GM23338 (cell line): ENCODE results near the gene SBF2. TPM values are rescaled to one million over a fixed set of nuclear protein-coding genes. Genes with fewer than 3 reads are reported as not detected.

ENCODE experiments used
- ATAC-seq: fragments of 200-7000 bp; cut with Tn5 transposase; 3 replicates; pipeline ENCODE4 v1.9.1; 2020
- DNase-seq: peaks from one replicate; pipeline ENCODE4 v3.0.0-alpha.2; 2015; ENCODE audit warnings: low spot score
- H2AFZ ChIP-seq: fragments of 200-600 bp; sonication (generic); 2 replicates; pipeline ENCODE4 v1.8.0; 2016; ENCODE audit warnings: antibody characterized with exemption, mild to moderate bottlenecking, moderate library complexity
- H3F3A ChIP-seq: fragments of 200-600 bp; sonication (generic); replicated peaks from 2 replicates; pipeline ENCODE4 v1.8.0; 2017; ENCODE audit warnings: antibody characterized with exemption, mixed run types, low read depth
- H3K27ac ChIP-seq: fragments of 200-600 bp; sonication (generic); 2 replicates; pipeline ENCODE4 v1.6.1; 2016; ENCODE audit warnings: low read depth
- H3K27me3 ChIP-seq: fragments of 200-600 bp; sonication (generic); 2 replicates; pipeline ENCODE4 v1.8.0; 2016; ENCODE audit warnings: mild to moderate bottlenecking, mixed run types, moderate library complexity; ENCODE audit not compliant: insufficient read depth
- H3K36me3 ChIP-seq: fragments of 200-600 bp; sonication (generic); 2 replicates; pipeline ENCODE4 v1.8.0; 2016; ENCODE audit warnings: mild to moderate bottlenecking; ENCODE audit not compliant: insufficient read depth
- H3K4me1 ChIP-seq: fragments of 200-600 bp; sonication (generic); 2 replicates; pipeline ENCODE4 v1.8.0; 2016; ENCODE audit warnings: mild to moderate bottlenecking, moderate library complexity; ENCODE audit not compliant: insufficient read depth
- H3K4me2 ChIP-seq: fragments of 200-600 bp; sonication (generic); 2 replicates; pipeline ENCODE4 v1.7.1; 2017; ENCODE audit warnings: mixed run types
- H3K4me3 ChIP-seq: fragments of 200-600 bp; sonication (generic); 2 replicates; pipeline ENCODE4 v1.6.1; 2016; ENCODE audit warnings: mixed run types
- H3K79me2 ChIP-seq: fragments of 200-600 bp; sonication (generic); replicated peaks from 2 replicates; pipeline ENCODE4 v1.8.0; 2017; ENCODE audit warnings: mild to moderate bottlenecking; ENCODE audit not compliant: insufficient read depth
- H3K9me2 ChIP-seq: fragments of 200-600 bp; sonication (generic); 2 replicates; pipeline ENCODE4 v1.8.0; 2017; ENCODE audit not compliant: insufficient read depth
- H4K20me1 ChIP-seq: fragments of 200-600 bp; sonication (generic); replicated peaks from 2 replicates; pipeline ENCODE4 v1.8.0; 2017; ENCODE audit warnings: mild to moderate bottlenecking; ENCODE audit not compliant: insufficient read depth
- H3K27ac Mint-ChIP-seq: 2 replicates; pipeline ENCODE4 v1.8.0; 2020; ENCODE audit warnings: inconsistent platforms, mild to moderate bottlenecking, moderate library complexity, mixed read lengths
- H3K27me3 Mint-ChIP-seq: 3 replicates; pipeline ENCODE4 v1.8.0; 2022; ENCODE audit warnings: low read depth, mild to moderate bottlenecking, moderate library complexity, mixed read lengths, inconsistent platforms; ENCODE audit not compliant: insufficient read depth, poor library complexity
- H3K36me3 Mint-ChIP-seq: 3 replicates; pipeline ENCODE4 v1.8.0; 2021; ENCODE audit warnings: low read depth, mild to moderate bottlenecking, inconsistent platforms, moderate library complexity, mixed read lengths
- H3K4me1 Mint-ChIP-seq: 3 replicates; pipeline ENCODE4 v1.8.0; 2020; ENCODE audit warnings: mild to moderate bottlenecking, inconsistent platforms, mixed read lengths
- H3K4me3 Mint-ChIP-seq: 3 replicates; pipeline ENCODE4 v1.8.0; 2021; ENCODE audit warnings: moderate library complexity, mild to moderate bottlenecking, inconsistent platforms, mixed read lengths
- H3K9me3 Mint-ChIP-seq: 3 replicates; pipeline ENCODE4 v1.8.0; 2020; ENCODE audit warnings: moderate library complexity, mild to moderate bottlenecking, inconsistent platforms, mixed read lengths
- CREB1 ChIP-seq: fragments of 250-450 bp; sonication (Bioruptor Pico); IDR thresholded peaks from 2 replicates; pipeline ENCODE4 v1.5.0; 2020; ENCODE audit warnings: low read depth, mild to moderate bottlenecking, moderate library complexity
- EZH2 ChIP-seq: fragments of 200-600 bp; sonication (generic); IDR thresholded peaks from one replicate; pipeline ENCODE4 v1.8.0; 2017; ENCODE audit warnings: antibody characterized with exemption, mild to moderate bottlenecking, low read depth; ENCODE audit not compliant: unreplicated experiment
- EZH2phosphoT487 ChIP-seq: fragments of 200-600 bp; sonication (generic); IDR thresholded peaks from one replicate; pipeline ENCODE4 v1.8.1; 2018; ENCODE audit warnings: antibody characterized with exemption; ENCODE audit not compliant: unreplicated experiment
- JUNB ChIP-seq: IDR thresholded peaks from one replicate; pipeline ENCODE4 v1.6.1; 2016; ENCODE audit warnings: antibody characterized with exemption; ENCODE audit not compliant: unreplicated experiment
- NANOG ChIP-seq: IDR thresholded peaks from 2 replicates; pipeline ENCODE4 v1.6.1; 2016; ENCODE audit warnings: antibody characterized with exemption, borderline replicate concordance
- POLR2AphosphoS5 ChIP-seq: IDR thresholded peaks from 2 replicates; pipeline ENCODE4 v1.6.1; 2016; ENCODE audit warnings: antibody characterized with exemption, low read depth
- STAT1 ChIP-seq: IDR thresholded peaks from one replicate; pipeline ENCODE4 v1.6.1; 2016; ENCODE audit warnings: antibody characterized with exemption; ENCODE audit not compliant: unreplicated experiment
- ZNF114 ChIP-seq: fragments of 250-450 bp; sonication (Bioruptor Pico); IDR thresholded peaks from 2 replicates; pipeline ENCODE4 v1.5.0; 2020; ENCODE audit warnings: mild to moderate bottlenecking, moderate library complexity
- ZNF331 ChIP-seq: fragments of 250-450 bp; sonication (Bioruptor Pico); IDR thresholded peaks from 2 replicates; pipeline ENCODE4 v1.5.0; 2020; ENCODE audit warnings: low read depth, mild to moderate bottlenecking, moderate library complexity
- polyA plus RNA-seq: library from polyadenylated mRNA; unstranded; fragments of >200 nt; fragmentation: Nextera tagmentation; extraction: Ambion mirVana; gene quantifications from 2 replicates; pipeline ENCODE4 v1.2.1, GENCODE V29; 2016
- total RNA-seq: library from RNA; depleted of rRNA; stranded (reverse); fragments of >200 nt; shearing (Covaris generic); gene quantifications from 2 replicates; pipeline ENCODE4 v1.2.3, GENCODE V29; 2014
- TF ChIP-seq, protein P1 (sequence below): IDR thresholded peaks from one replicate; pipeline ENCODE4 v1.6.1; 2018; ENCODE audit warnings: antibody characterized with exemption; ENCODE audit not compliant: unreplicated experiment
- TF ChIP-seq, protein P2 (sequence below): IDR thresholded peaks from 2 replicates; pipeline ENCODE4 v1.6.1; 2016; ENCODE audit warnings: antibody characterized with exemption
- TF ChIP-seq, protein P3 (sequence below): fragments of 250-450 bp; sonication (Bioruptor Pico); IDR thresholded peaks from 2 replicates; pipeline ENCODE4 v1.5.0; 2020; ENCODE audit warnings: mild to moderate bottlenecking, moderate library complexity
- TF ChIP-seq, protein P4 (sequence below), 2 experiments: fragments of 200-600 bp in 1 of 2; sonication (generic) in 1 of 2; conservative IDR thresholded peaks; 2 replicates each; pipeline versions ENCODE4 v1.5.1 to v1.6.1; 2016 to 2017; ENCODE audit warnings: antibody characterized with exemption in 2 of 2, low read depth in 2 of 2, mild to moderate bottlenecking in 2 of 2, moderate library complexity in 1 of 2

Gene SBF2
- total and polyA plus RNA-seq, 2 experiments from 2014 or later: 25.6 to 53.5 TPM

DNA sequence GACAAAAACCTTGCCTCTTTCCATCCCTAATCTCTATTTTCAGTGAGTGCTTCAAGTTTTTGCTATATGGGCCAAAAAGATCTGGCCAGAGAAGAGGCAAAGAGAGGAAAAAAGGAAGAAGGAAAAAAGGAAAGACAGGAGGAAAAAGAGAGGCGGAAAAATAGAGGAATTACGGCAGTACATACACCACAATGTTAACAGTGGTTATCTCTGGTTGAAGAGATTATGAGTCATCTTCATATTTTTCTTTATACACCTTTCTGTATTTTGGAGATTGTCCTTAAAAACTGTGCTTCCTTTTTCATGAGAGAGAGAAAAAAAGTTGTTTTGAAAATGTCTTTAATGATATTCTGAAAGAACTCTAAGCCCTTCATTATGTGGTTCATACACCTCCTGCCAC, 133.7 kb downstream of the SBF2 start:
- no peaks in the 10 kb centered on the region for H3K27me3 ChIP-seq
- Mint-ChIP-seq H3K27ac (no peak overlapping the region), H3K9me3 (peaks cover 3% of the 10 kb centered on the region; the same call in 2 of the 3 replicates), H3K4me3 (no peak overlapping the region), H3K4me1 (peaks cover 12% of the 10 kb centered on the region), H3K27me3 (no peaks in the 10 kb centered on the region), H3K36me3 (peaks cover 10% of the 10 kb centered on the region; the same call in 2 of the 3 replicates)
- DNase-seq: no peak
- H3K9me2 ChIP-seq: no peaks in the 10 kb centered on the region
- TF ChIP-seq STAT1 (no peak), POLR2AphosphoS5 (no peak), ZNF331 (CRISPR knock-in tag) (no peak), NANOG (no peak), JUNB (no peak), CREB1 (CRISPR knock-in tag) (no peak), EZH2phosphoT487 (no peak), EZH2 (no peak), ZNF114 (CRISPR knock-in tag) (no peak)
- TF ChIP-seq, protein P1, sequence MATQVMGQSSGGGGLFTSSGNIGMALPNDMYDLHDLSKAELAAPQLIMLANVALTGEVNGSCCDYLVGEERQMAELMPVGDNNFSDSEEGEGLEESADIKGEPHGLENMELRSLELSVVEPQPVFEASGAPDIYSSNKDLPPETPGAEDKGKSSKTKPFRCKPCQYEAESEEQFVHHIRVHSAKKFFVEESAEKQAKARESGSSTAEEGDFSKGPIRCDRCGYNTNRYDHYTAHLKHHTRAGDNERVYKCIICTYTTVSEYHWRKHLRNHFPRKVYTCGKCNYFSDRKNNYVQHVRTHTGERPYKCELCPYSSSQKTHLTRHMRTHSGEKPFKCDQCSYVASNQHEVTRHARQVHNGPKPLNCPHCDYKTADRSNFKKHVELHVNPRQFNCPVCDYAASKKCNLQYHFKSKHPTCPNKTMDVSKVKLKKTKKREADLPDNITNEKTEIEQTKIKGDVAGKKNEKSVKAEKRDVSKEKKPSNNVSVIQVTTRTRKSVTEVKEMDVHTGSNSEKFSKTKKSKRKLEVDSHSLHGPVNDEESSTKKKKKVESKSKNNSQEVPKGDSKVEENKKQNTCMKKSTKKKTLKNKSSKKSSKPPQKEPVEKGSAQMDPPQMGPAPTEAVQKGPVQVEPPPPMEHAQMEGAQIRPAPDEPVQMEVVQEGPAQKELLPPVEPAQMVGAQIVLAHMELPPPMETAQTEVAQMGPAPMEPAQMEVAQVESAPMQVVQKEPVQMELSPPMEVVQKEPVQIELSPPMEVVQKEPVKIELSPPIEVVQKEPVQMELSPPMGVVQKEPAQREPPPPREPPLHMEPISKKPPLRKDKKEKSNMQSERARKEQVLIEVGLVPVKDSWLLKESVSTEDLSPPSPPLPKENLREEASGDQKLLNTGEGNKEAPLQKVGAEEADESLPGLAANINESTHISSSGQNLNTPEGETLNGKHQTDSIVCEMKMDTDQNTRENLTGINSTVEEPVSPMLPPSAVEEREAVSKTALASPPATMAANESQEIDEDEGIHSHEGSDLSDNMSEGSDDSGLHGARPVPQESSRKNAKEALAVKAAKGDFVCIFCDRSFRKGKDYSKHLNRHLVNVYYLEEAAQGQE: no peak
- TF ChIP-seq, protein P2, sequence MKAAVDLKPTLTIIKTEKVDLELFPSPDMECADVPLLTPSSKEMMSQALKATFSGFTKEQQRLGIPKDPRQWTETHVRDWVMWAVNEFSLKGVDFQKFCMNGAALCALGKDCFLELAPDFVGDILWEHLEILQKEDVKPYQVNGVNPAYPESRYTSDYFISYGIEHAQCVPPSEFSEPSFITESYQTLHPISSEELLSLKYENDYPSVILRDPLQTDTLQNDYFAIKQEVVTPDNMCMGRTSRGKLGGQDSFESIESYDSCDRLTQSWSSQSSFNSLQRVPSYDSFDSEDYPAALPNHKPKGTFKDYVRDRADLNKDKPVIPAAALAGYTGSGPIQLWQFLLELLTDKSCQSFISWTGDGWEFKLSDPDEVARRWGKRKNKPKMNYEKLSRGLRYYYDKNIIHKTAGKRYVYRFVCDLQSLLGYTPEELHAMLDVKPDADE: no peak
- TF ChIP-seq, protein P3, sequence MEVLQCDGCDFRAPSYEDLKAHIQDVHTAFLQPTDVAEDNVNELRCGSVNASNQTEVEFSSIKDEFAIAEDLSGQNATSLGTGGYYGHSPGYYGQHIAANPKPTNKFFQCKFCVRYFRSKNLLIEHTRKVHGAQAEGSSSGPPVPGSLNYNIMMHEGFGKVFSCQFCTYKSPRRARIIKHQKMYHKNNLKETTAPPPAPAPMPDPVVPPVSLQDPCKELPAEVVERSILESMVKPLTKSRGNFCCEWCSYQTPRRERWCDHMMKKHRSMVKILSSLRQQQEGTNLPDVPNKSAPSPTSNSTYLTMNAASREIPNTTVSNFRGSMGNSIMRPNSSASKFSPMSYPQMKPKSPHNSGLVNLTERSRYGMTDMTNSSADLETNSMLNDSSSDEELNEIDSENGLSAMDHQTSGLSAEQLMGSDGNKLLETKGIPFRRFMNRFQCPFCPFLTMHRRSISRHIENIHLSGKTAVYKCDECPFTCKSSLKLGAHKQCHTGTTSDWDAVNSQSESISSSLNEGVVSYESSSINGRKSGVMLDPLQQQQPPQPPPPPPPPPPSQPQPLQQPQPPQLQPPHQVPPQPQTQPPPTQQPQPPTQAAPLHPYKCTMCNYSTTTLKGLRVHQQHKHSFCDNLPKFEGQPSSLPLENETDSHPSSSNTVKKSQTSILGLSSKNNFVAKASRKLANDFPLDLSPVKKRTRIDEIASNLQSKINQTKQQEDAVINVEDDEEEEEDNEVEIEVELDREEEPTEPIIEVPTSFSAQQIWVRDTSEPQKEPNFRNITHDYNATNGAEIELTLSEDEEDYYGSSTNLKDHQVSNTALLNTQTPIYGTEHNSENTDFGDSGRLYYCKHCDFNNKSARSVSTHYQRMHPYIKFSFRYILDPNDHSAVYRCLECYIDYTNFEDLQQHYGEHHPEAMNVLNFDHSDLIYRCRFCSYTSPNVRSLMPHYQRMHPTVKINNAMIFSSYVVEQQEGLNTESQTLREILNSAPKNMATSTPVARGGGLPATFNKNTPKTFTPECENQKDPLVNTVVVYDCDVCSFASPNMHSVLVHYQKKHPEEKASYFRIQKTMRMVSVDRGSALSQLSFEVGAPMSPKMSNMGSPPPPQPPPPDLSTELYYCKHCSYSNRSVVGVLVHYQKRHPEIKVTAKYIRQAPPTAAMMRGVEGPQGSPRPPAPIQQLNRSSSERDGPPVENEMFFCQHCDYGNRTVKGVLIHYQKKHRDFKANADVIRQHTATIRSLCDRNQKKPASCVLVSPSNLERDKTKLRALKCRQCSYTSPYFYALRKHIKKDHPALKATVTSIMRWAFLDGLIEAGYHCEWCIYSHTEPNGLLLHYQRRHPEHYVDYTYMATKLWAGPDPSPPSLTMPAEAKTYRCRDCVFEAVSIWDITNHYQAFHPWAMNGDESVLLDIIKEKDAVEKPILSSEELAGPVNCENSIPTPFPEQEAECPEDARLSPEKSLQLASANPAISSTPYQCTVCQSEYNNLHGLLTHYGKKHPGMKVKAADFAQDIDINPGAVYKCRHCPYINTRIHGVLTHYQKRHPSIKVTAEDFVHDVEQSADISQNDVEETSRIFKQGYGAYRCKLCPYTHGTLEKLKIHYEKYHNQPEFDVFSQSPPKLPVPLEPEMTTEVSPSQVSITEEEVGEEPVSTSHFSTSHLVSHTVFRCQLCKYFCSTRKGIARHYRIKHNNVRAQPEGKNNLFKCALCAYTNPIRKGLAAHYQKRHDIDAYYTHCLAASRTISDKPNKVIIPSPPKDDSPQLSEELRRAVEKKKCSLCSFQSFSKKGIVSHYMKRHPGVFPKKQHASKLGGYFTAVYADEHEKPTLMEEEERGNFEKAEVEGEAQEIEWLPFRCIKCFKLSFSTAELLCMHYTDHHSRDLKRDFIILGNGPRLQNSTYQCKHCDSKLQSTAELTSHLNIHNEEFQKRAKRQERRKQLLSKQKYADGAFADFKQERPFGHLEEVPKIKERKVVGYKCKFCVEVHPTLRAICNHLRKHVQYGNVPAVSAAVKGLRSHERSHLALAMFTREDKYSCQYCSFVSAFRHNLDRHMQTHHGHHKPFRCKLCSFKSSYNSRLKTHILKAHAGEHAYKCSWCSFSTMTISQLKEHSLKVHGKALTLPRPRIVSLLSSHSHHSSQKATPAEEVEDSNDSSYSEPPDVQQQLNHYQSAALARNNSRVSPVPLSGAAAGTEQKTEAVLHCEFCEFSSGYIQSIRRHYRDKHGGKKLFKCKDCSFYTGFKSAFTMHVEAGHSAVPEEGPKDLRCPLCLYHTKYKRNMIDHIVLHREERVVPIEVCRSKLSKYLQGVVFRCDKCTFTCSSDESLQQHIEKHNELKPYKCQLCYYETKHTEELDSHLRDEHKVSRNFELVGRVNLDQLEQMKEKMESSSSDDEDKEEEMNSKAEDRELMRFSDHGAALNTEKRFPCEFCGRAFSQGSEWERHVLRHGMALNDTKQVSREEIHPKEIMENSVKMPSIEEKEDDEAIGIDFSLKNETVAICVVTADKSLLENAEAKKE (CRISPR knock-in tag): no peak
- TF ChIP-seq, protein P4, sequence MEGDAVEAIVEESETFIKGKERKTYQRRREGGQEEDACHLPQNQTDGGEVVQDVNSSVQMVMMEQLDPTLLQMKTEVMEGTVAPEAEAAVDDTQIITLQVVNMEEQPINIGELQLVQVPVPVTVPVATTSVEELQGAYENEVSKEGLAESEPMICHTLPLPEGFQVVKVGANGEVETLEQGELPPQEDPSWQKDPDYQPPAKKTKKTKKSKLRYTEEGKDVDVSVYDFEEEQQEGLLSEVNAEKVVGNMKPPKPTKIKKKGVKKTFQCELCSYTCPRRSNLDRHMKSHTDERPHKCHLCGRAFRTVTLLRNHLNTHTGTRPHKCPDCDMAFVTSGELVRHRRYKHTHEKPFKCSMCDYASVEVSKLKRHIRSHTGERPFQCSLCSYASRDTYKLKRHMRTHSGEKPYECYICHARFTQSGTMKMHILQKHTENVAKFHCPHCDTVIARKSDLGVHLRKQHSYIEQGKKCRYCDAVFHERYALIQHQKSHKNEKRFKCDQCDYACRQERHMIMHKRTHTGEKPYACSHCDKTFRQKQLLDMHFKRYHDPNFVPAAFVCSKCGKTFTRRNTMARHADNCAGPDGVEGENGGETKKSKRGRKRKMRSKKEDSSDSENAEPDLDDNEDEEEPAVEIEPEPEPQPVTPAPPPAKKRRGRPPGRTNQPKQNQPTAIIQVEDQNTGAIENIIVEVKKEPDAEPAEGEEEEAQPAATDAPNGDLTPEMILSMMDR (conservative IDR thresholded peaks at IDR 0.05; ENCODE audit: low read depth in 2 of 2): no peak
- peaks cover 5% of the 10 kb centered on the region; the same call in 1 of the 2 replicates for H3K4me1 ChIP-seq
- no peak overlapping the region for H3K4me3 ChIP-seq
- H4K20me1 ChIP-seq: no peaks in the 10 kb centered on the region
- no peak overlapping the region for H3K27ac ChIP-seq
- H2AFZ ChIP-seq: no peak overlapping the region
- no peaks in the 10 kb centered on the region for H3K36me3 ChIP-seq
- no peak for ATAC-seq
- H3F3A ChIP-seq: no peaks in the 10 kb centered on the region
- H3K79me2 ChIP-seq: peaks cover 19% of the 10 kb centered on the region
- H3K4me2 ChIP-seq: no peak overlapping the region
